ENCODE measurements around the gene TAOK3.

DNA sequence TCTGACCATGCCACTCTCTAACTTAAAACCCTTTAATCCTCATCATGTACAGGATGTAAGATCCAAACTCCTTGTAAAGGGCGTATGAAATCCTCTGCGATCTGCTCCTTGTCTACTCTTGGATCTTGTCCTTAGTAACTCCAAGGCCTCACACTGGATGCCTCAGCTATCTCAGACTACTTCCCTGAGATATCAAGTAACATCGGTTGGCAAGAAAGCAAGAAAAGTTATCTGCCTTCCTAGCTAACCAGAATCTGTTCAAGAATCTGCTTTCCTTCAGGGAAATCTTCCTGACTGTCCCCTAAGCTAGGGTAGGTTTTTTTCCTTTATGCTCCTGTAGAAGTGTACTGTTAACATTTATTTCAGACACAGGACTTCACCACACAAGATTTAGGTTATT is 82.6 kb downstream of the TAOK3 start:
- no peak for TF ChIP-seq POLR2A (IDR thresholded peaks at IDR 0.05; ENCODE audit: low read depth, low read length)
- TF ChIP-seq, protein P1, sequence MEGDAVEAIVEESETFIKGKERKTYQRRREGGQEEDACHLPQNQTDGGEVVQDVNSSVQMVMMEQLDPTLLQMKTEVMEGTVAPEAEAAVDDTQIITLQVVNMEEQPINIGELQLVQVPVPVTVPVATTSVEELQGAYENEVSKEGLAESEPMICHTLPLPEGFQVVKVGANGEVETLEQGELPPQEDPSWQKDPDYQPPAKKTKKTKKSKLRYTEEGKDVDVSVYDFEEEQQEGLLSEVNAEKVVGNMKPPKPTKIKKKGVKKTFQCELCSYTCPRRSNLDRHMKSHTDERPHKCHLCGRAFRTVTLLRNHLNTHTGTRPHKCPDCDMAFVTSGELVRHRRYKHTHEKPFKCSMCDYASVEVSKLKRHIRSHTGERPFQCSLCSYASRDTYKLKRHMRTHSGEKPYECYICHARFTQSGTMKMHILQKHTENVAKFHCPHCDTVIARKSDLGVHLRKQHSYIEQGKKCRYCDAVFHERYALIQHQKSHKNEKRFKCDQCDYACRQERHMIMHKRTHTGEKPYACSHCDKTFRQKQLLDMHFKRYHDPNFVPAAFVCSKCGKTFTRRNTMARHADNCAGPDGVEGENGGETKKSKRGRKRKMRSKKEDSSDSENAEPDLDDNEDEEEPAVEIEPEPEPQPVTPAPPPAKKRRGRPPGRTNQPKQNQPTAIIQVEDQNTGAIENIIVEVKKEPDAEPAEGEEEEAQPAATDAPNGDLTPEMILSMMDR (conservative IDR thresholded peaks at IDR 0.05; ENCODE audit: low read depth, low read length) = no peak
- TF ChIP-seq FOS (IDR thresholded peaks at IDR 0.05; ENCODE audit: low read depth, low read length) = no peak
- no peak for TF ChIP-seq BHLHE40 (IDR thresholded peaks at IDR 0.05; ENCODE audit: low read depth, low read length)
- no peak for TF ChIP-seq RAD21 (IDR thresholded peaks at IDR 0.05; ENCODE audit: low read length)
- no peak for TF ChIP-seq RFX5 (IDR thresholded peaks at IDR 0.05; ENCODE audit: low read depth, low read length)
- no peak for TF ChIP-seq NFE2L2 (IDR thresholded peaks at IDR 0.05; ENCODE audit: low read depth, low read length)
- no peak for TF ChIP-seq MXI1 (IDR thresholded peaks at IDR 0.05; ENCODE audit: borderline replicate concordance, low read depth, low read length)
